ENCODE measurements around the gene TANGO6. TPM values are rescaled to one million over a fixed set of nuclear protein-coding genes. Genes with fewer than 3 reads are reported as not detected.
A peak's percentile ranks its signal among the peaks of the same experiment; 100 is the strongest.

The TANGO6 gene
- polyA plus RNA-seq, 2 of the 4 experiments (the other 2 are of a cell fraction) = 8.1 to 19.5 TPM

GRCh38 chr16:69087161-69087581, 243.8 kb downstream of the TANGO6 start:
- FAIRE-seq (no peak), ATAC-seq (no peak), DNase-seq (ENCODE audit: low read depth in 1 of 2, low spot score in 1 of 2) (no peak)
- ChIA-PET POLR2A (no interaction called here), CTCF (no interaction called here)
- Histone ChIP-seq H3K4me3 (no peak overlapping the region), H3K27ac (peak overlapping the region in 1 of 2 experiments; percentile 41; a peak in 2 of 6 replicates), H3K9me3 (no peaks in the 10 kb centered on the region), H3K4me2 (no peak overlapping the region), H3K4me1 (peaks cover 19% of the 10 kb centered on the region)
- WGBS (ENCODE audit: missing lambda C conversion rate) = 88% methylated on average over 3 of the region's 3 CpGs
- no peak for TF ChIP-seq MAFK (IDR thresholded peaks at IDR 0.05; ENCODE audit: partially characterized antibody)
- no peak for TF ChIP-seq HES2 (IDR thresholded peaks at IDR 0.05)
- TF ChIP-seq KDM1A (IDR thresholded peaks at IDR 0.05; ENCODE audit: low read depth) = no peak
- no peak for TF ChIP-seq RFX5 (IDR thresholded peaks at IDR 0.05)
- TF ChIP-seq HOXA7 (CRISPR knock-in tag; IDR thresholded peaks at IDR 0.05) = no peak
- TF ChIP-seq ESRRA (IDR thresholded peaks at IDR 0.05; ENCODE audit: borderline replicate concordance, low read length) = no peak
- no peak for TF ChIP-seq NR3C1 (IDR thresholded peaks at IDR 0.05)
- no peak for TF ChIP-seq HOXB5 (CRISPR knock-in tag; IDR thresholded peaks at IDR 0.05)
- no peak for TF ChIP-seq CBX2 (IDR thresholded peaks at IDR 0.05; ENCODE audit: borderline replicate concordance, low read depth)
- no peak for TF ChIP-seq NFE2L2 (conservative IDR thresholded peaks at IDR 0.05; ENCODE audit: low read length)
- no peak for TF ChIP-seq ATOH8 (CRISPR knock-in tag; IDR thresholded peaks at IDR 0.05; ENCODE audit: low read depth)
- TF ChIP-seq MAX (IDR thresholded peaks at IDR 0.05) = no peak
- no peak for TF ChIP-seq GATA3 (IDR thresholded peaks at IDR 0.05; ENCODE audit: borderline replicate concordance)
- TF ChIP-seq SREBF2 (IDR thresholded peaks at IDR 0.05) = no peak
- no peak for TF ChIP-seq CEBPB (IDR thresholded peaks at IDR 0.05)

GRCh38 chr16:69088684-69089083, 245.4 kb downstream of the TANGO6 start:
- DNase-seq (ENCODE audit: low read depth in 1 of 2, low spot score in 1 of 2) (no peak), FAIRE-seq (no peak), ATAC-seq (no peak)
- H3K9me3 ChIP-seq = no peaks in the 10 kb centered on the region
- peak overlapping the region; percentile 55 to 78; a peak in 5 of 6 replicates for H3K27ac ChIP-seq
- ChIA-PET POLR2A (interaction anchor here (0.6 to 1.2 kb wide), 2 partner anchors 16 to 31 kb away, joined by 3 to 4 read pairs; no protein-coding TSS in a partner anchor), CTCF (interaction anchor here (1.6 to 4.6 kb wide), 3 partner anchors 15 to 169 kb away, joined by 5 to 24 read pairs (median 8); partner anchors contain the start of gene HAS3)
- TF ChIP-seq MYC (IDR thresholded peaks at IDR 0.05; ENCODE audit: borderline replicate concordance, low read length) (no peak), HEYL (CRISPR knock-in tag; IDR thresholded peaks at IDR 0.05) (no peak), CHD4 (IDR thresholded peaks at IDR 0.05; ENCODE audit: borderline replicate concordance) (no peak), HES2 (IDR thresholded peaks at IDR 0.05) (no peak), EP300 (IDR thresholded peaks at IDR 0.05) (no peak), CTCF (IDR thresholded peaks at IDR 0.05) (no peak), FOXS1 (CRISPR knock-in tag; IDR thresholded peaks at IDR 0.05) (no peak), REST (IDR thresholded peaks at IDR 0.05) (no peak), ZFP36 (IDR thresholded peaks at IDR 0.05; ENCODE audit: borderline replicate concordance, partially characterized antibody) (no peak), NR3C1 (IDR thresholded peaks at IDR 0.05) (no peak), ELK1 (IDR thresholded peaks at IDR 0.05; ENCODE audit: low read depth, low read length) (no peak), TFCP2L1 (CRISPR knock-in tag; IDR thresholded peaks at IDR 0.05) (no peak), HDAC2 (IDR thresholded peaks at IDR 0.05) (no peak), ZSCAN20 (CRISPR knock-in tag; IDR thresholded peaks at IDR 0.05) (no peak), FOSL2 (IDR thresholded peaks at IDR 0.05) (no peak), FOSL2 (CRISPR knock-in tag; IDR thresholded peaks at IDR 0.05) (no peak)
- no peak overlapping the region for H3K4me3 ChIP-seq
- WGBS (ENCODE audit: missing lambda C conversion rate) = 71% methylated on average over 4 of the region's 4 CpGs
- H3K4me1 ChIP-seq = peaks cover 19% of the 10 kb centered on the region
- peak overlapping the region; percentile 59 for H3K4me2 ChIP-seq
